BJ (cell line): ENCODE data around the gene SLC23A3. TPM values are rescaled to one million over a fixed set of nuclear protein-coding genes. Genes with fewer than 3 reads are reported as not detected.

Experiments
- CTCF ChIA-PET: fragments of 350-600 bp; formaldehyde crosslinking; extraction: SDS; loops from one replicate; lab custom pipeline; 2021; ENCODE audit warnings: antibody characterized with exemption, inconsistent platforms; lab: Yijun Ruan, JAX
- POLR2A ChIA-PET: fragments of 300-600 bp; sonication (Branson Sonifier 250); formaldehyde crosslinking; extraction: SDS; loops from one replicate; lab custom pipeline; 2021; ENCODE audit warnings: antibody characterized with exemption; lab: Charles Lee
- DNase-seq: peaks from one replicate; pipeline ENCODE4 v3.0.0-alpha.2; 2011; ENCODE audit warnings: low read depth
- H3K27me3 ChIP-seq: 2 replicates; pipeline ENCODE4 v1.6.0; 2011; ENCODE audit warnings: low read length; ENCODE audit not compliant: control insufficient read depth, insufficient read depth
- H3K36me3 ChIP-seq: 2 replicates; pipeline ENCODE4 v1.5.1; 2011; ENCODE audit warnings: low read length; ENCODE audit not compliant: control insufficient read depth, insufficient read depth
- H3K4me3 ChIP-seq: 2 replicates; pipeline ENCODE4 v1.5.1; 2011; ENCODE audit warnings: low read depth, mild to moderate bottlenecking, control low read depth, low read length
- polyA plus RNA-seq: library from polyadenylated mRNA; depleted of rRNA; stranded (reverse); fragments of >200 nt; gene quantifications from 2 replicates; pipeline ENCODE4 v1.2.3, GENCODE V29; 2011
- TF ChIP-seq, protein P1 (sequence below): IDR thresholded peaks from 2 replicates; pipeline ENCODE4 v1.5.1; 2011; ENCODE audit warnings: low read depth, mild to moderate bottlenecking, control low read depth, inconsistent platforms, low read length, moderate library complexity; ENCODE audit not compliant: insufficient read depth

Gene SLC23A3
- polyA plus RNA-seq, 1 experiment = 1.3 TPM

DNA sequence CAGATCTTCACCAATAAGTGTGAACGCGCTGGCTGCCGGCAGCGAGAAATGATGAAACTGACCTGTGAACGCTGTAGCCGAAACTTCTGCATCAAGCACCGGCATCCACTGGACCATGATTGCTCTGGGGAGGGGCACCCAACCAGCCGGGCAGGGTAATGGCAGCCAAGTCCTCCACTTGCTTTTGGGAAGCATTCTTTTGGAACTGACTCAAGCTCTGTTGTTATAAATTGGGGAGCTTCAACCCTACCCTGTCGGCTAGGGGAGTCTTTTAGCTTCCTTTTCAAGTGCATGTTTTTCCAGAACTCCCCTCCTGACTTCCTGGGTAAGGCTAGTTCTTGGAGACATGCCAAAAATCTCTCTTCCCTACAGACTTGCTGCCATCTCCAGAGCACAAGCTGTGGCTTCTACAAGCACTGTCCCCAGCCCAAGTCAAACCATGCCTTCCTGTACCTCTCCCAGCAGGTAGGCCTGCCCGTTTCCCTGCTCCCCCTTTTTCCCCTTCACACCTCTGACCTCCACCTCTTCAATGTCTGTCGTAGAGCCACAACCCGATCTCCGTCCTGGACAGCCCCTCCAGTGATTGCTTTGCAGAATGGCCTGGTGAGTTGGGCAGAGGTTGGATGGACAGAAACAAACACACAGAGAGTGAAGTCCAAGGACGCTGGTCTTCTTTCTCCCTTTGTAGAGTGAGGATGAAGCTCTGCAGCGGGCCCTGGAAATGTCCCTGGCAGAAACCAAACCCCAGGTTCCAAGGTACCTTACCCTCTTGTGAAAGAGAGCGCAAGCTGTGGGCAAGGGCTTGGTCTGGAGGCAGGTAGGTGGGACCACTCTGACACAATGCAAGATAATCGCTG, 38.3 kb upstream of the SLC23A3 start:
- TF ChIP-seq, protein P1, sequence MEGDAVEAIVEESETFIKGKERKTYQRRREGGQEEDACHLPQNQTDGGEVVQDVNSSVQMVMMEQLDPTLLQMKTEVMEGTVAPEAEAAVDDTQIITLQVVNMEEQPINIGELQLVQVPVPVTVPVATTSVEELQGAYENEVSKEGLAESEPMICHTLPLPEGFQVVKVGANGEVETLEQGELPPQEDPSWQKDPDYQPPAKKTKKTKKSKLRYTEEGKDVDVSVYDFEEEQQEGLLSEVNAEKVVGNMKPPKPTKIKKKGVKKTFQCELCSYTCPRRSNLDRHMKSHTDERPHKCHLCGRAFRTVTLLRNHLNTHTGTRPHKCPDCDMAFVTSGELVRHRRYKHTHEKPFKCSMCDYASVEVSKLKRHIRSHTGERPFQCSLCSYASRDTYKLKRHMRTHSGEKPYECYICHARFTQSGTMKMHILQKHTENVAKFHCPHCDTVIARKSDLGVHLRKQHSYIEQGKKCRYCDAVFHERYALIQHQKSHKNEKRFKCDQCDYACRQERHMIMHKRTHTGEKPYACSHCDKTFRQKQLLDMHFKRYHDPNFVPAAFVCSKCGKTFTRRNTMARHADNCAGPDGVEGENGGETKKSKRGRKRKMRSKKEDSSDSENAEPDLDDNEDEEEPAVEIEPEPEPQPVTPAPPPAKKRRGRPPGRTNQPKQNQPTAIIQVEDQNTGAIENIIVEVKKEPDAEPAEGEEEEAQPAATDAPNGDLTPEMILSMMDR = no peak
- ChIA-PET CTCF (interaction anchor here (0.6 to 3.6 kb wide), 9 partner anchors 10 to 440 kb away, joined by 3 to 15 read pairs (median 4); partner anchors contain the start of gene ABCB6), POLR2A (interaction anchor here (0.7 kb wide), 1 partner anchor 10 kb away, joined by 3 read pairs; no protein-coding TSS in a partner anchor)
- H3K27me3 ChIP-seq = no peaks in the 10 kb centered on the region
- no peak for DNase-seq
- peak overlapping the region; percentile 63; the same call in 1 of the 2 replicates for H3K4me3 ChIP-seq
- peaks cover 14% of the 10 kb centered on the region for H3K36me3 ChIP-seq

DNA sequence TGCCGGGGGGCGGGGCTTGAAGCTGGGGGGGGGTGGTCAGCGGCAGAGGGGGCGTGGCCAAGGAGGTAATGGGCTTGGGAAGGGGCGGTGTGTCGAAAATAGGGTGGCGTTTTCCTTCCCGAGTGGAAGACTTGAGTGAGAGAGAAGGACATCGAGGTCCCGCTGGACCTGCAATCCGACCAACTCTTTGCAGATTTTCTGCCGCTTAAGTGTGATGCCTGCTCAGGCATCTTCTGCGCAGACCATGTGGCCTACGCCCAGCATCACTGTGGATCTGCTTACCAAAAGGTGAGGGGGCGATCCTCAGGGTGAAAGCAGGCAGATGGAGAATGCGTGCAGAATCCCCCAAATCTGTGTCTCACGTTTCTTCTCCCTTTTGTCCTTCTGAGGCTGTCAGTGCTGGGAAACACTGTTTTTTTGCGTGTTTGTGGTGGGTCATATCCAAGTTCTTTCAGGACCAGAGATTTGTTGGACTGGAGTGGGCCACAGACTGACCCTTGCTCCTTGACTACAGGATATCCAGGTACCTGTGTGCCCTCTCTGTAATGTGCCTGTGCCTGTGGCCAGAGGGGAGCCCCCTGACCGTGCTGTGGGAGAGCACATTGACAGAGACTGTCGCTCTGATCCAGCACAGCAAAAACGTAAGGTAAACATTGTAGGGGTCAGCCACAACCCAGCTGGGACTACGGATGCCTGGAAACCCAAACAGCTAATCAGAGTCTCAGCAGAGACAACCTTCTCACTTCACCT, 37.5 kb upstream of the SLC23A3 start:
- ChIA-PET CTCF (interaction anchor here (1.0 to 3.6 kb wide), 12 partner anchors 11 to 178 kb away, joined by 3 to 15 read pairs (median 4); partner anchors contain the start of gene CNPPD1), POLR2A (interaction anchor here (0.6 to 1.4 kb wide), 4 partner anchors 11 to 180 kb away, joined by 3 to 4 read pairs (median 4); partner anchors contain the start of genes ABCB6, CNPPD1 and DNPEP)
- Histone ChIP-seq H3K36me3 (peaks cover 10% of the 10 kb centered on the region), H3K4me3 (peak overlapping the region; percentile 63), H3K27me3 (no peaks in the 10 kb centered on the region)
- DNase-seq = no peak
- TF ChIP-seq, protein P1 = no peak

DNA sequence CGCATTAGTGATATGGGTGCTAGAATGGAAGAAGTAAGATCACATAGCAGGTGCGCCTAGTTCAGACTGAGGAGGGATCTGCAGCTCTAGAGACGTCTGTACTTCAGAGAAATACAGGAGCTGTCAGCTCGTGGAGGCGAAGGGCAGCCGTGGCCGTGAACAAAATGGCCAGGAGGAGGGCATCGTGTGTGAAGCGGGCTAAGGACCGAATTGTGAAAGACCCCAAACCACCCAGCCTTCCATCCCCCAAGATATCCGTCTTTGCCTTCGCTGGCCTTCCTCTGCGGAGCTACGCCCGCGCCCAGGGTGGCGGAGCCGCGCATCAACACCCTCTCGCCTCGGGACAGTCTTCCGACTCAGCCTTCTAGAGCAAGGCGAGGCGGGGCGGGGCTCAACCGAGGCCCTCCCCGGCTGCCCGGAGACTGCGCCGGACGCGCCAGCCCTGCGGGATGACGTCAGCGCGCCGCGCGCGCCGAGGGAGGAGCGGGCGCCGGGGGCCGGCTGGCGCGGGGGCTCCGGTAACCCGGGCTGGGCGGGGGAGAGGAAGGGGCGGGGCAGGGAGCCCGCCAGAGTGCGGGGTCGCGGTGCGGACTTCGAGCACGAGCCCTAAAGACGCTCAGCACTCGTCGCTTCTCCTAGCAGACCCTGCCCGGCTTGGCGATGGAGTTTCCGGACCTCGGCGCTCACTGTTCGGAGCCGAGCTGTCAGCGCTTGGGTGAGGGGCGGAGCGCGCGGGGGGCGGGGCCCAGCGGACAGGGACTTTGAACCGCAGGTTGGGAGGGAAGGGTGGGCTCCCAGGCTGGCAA, 36.7 kb upstream of the SLC23A3 start, which contains the start of gene ZFAND2B:
Gene ZFAND2B (plus strand): TSS at position 455 of the 806 bp plus-strand sequence. CDS start 206 bp downstream, at position 661.
- TF ChIP-seq, protein P1 = 0 out of 2 replicates have a peak, but pooled peaks have one; percentile 11
- H3K27me3 ChIP-seq = no peaks in the 10 kb centered on the region
- H3K36me3 ChIP-seq = peaks cover 10% of the 10 kb centered on the region
- ChIA-PET POLR2A (interaction anchor here (0.6 to 1.4 kb wide), 4 partner anchors 13 to 181 kb away, joined by 3 to 4 read pairs (median 4); partner anchors contain the start of genes ABCB6, CNPPD1, DNPEP and NHEJ1), CTCF (interaction anchor here (0.6 to 3.6 kb wide), 13 partner anchors 10 to 212 kb away, joined by 3 to 15 read pairs (median 4); partner anchors contain the start of genes CNPPD1, GLB1L and STK16)
- DNase-seq = peak; percentile 55
- H3K4me3 ChIP-seq = peak within 1 kb of the TSS; percentile 63

DNA sequence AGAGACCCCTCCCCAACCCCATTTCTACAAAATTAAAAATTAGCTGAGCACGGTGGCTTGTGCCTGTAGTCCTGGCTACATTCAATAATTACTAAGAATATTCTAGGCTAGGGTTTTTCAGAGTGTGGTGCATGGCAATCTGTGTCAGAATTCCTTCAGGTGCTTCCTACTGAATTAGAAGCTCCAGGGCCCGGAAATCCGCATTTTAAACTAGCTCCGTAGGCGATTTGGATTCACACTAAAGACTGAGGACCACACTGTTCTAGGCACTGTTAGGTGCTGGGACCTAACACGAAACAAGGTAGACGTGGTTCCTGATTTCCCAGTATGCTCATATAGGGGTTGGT, 36.1 kb upstream of the SLC23A3 start:
- POLR2A ChIA-PET = interaction anchor here (0.6 to 1.4 kb wide), 2 partner anchors 29 to 46 kb away, joined by 4 read pairs; partner anchors contain the start of genes CNPPD1 and NHEJ1
- peak overlapping the region; percentile 47 for H3K4me3 ChIP-seq
- no peaks in the 10 kb centered on the region for H3K27me3 ChIP-seq
- CTCF ChIA-PET = interaction anchor here (0.9 to 2.0 kb wide), 10 partner anchors 10 to 211 kb away, joined by 3 to 7 read pairs (median 4); partner anchors contain the start of genes CNPPD1, GLB1L and STK16
- TF ChIP-seq, protein P1 = no peak
- peaks cover 9% of the 10 kb centered on the region for H3K36me3 ChIP-seq
- DNase-seq = no peak
